Measurements from ENCODE around the gene HIP1. TPM values are rescaled to one million over a fixed set of nuclear protein-coding genes. Genes with fewer than 3 reads are reported as not detected.
A peak's percentile ranks its signal among the peaks of the same experiment; 100 is the strongest.

HIP1 gene
- total RNA-seq, 1 donor from 2014 or later, result 39.2 TPM

DNA sequence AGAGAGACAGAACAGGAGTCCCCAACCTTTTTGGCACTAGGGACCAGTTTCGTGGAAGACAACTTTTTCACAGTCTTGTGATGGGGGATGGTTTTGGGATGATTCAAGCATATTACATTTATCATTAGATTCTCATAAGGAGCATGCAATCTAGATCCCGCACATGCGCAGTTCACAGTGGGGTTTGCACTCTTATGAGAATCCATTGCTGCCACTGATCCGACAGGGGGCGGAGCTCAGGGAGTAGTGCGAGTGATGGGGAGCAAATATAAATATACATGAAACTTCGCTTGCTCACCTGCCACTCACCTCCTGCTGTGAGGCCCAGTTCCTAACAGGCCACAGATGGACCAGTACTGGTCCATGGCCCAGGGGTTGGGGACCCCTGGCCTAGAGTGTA, 19.1 kb upstream of the HIP1 start:
- no peaks in the 10 kb centered on the region for H3K79me2 ChIP-seq (ENCODE audit: low read depth)
- no peak overlapping the region for H2AFZ ChIP-seq (replicated peaks)
- no peaks in the 10 kb centered on the region for H3K27me3 ChIP-seq
- no peak overlapping the region for H3K27ac ChIP-seq
- no peak for TF ChIP-seq EZH2 (IDR thresholded peaks at IDR 0.05)
- no peak for TF ChIP-seq EZH2phosphoT487 (IDR thresholded peaks at IDR 0.05)
- TF ChIP-seq, protein P1, sequence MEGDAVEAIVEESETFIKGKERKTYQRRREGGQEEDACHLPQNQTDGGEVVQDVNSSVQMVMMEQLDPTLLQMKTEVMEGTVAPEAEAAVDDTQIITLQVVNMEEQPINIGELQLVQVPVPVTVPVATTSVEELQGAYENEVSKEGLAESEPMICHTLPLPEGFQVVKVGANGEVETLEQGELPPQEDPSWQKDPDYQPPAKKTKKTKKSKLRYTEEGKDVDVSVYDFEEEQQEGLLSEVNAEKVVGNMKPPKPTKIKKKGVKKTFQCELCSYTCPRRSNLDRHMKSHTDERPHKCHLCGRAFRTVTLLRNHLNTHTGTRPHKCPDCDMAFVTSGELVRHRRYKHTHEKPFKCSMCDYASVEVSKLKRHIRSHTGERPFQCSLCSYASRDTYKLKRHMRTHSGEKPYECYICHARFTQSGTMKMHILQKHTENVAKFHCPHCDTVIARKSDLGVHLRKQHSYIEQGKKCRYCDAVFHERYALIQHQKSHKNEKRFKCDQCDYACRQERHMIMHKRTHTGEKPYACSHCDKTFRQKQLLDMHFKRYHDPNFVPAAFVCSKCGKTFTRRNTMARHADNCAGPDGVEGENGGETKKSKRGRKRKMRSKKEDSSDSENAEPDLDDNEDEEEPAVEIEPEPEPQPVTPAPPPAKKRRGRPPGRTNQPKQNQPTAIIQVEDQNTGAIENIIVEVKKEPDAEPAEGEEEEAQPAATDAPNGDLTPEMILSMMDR (IDR thresholded peaks at IDR 0.05), result no peak
- H3K9ac ChIP-seq, result no peak overlapping the region
- H3F3A ChIP-seq (ENCODE audit: low read depth), result no peaks in the 10 kb centered on the region
- no peaks in the 10 kb centered on the region for H3K36me3 ChIP-seq
- Mint-ChIP-seq H3K4me3 (peak overlapping the region; percentile 46), H3K9me3 (no peaks in the 10 kb centered on the region), H3K27me3 (ENCODE audit: insufficient read depth, low read depth) (peaks cover 7% of the 10 kb centered on the region), H3K4me1 (peaks cover 9% of the 10 kb centered on the region), H3K36me3 (no peaks in the 10 kb centered on the region), H3K27ac (no peak overlapping the region)
- H3K4me1 ChIP-seq, result no peaks in the 10 kb centered on the region
- no peaks in the 10 kb centered on the region for H4K20me1 ChIP-seq (ENCODE audit: low read depth)
- H3K4me2 ChIP-seq, result no peak overlapping the region
- no peak overlapping the region for H3K4me3 ChIP-seq
- no peaks in the 10 kb centered on the region for H3K9me3 ChIP-seq (ENCODE audit: low read depth)
- no peak for DNase-seq (ENCODE audit: low spot score)

DNA sequence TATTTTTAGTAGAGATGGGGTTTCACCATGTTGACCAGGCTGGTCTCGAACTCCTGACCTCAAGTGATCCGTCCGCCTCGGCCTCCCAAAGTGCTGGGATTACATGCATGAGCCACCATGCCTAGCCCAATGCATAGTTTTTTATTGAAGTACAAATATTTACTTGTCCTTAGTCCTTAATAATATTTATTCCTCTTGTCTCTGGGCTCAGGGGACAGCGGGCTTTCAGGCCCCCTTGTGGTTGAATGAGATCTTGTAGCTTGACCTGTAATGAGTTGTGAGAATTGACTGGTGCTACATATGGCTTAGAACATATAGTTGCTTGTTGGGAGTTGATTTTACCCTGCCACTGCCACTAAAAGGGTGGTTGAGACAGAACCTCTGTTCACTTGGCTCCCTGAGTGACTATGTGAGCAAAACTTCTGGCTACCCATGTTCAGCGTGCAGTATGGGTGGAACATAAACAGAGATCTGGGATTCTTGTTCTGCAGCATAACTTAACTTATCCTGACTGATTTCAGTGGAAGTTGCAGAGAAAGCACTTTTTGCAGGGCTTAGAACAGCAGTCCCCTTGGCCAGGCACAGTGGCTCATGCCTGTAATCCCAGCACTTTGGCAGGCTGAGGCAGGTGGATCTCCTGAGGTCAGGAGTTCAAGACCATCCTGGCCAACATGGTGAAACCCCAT, 18.4 kb upstream of the HIP1 start:
- Mint-ChIP-seq H3K27ac (no peak overlapping the region), H3K36me3 (no peaks in the 10 kb centered on the region), H3K4me3 (no peak overlapping the region), H3K27me3 (ENCODE audit: insufficient read depth, low read depth) (peaks cover 7% of the 10 kb centered on the region), H3K4me1 (peaks cover 6% of the 10 kb centered on the region), H3K9me3 (no peaks in the 10 kb centered on the region)
- no peak overlapping the region for H3K9ac ChIP-seq
- DNase-seq (ENCODE audit: low spot score), result peak; percentile 31
- H3K27me3 ChIP-seq, result no peaks in the 10 kb centered on the region
- H2AFZ ChIP-seq (replicated peaks), result no peak overlapping the region
- H3K27ac ChIP-seq, result no peak overlapping the region
- no peak overlapping the region for H3K4me2 ChIP-seq
- no peaks in the 10 kb centered on the region for H3F3A ChIP-seq (ENCODE audit: low read depth)
- H3K79me2 ChIP-seq (ENCODE audit: low read depth), result no peaks in the 10 kb centered on the region
- H3K4me1 ChIP-seq, result no peaks in the 10 kb centered on the region
- TF ChIP-seq, protein P1 (IDR thresholded peaks at IDR 0.05), result peak; percentile 49
- no peak for TF ChIP-seq EZH2 (IDR thresholded peaks at IDR 0.05)
- TF ChIP-seq EZH2phosphoT487 (IDR thresholded peaks at IDR 0.05), result no peak
- H4K20me1 ChIP-seq (ENCODE audit: low read depth), result no peaks in the 10 kb centered on the region
- no peaks in the 10 kb centered on the region for H3K36me3 ChIP-seq
- H3K4me3 ChIP-seq, result no peak overlapping the region
- no peaks in the 10 kb centered on the region for H3K9me3 ChIP-seq (ENCODE audit: low read depth)

DNA sequence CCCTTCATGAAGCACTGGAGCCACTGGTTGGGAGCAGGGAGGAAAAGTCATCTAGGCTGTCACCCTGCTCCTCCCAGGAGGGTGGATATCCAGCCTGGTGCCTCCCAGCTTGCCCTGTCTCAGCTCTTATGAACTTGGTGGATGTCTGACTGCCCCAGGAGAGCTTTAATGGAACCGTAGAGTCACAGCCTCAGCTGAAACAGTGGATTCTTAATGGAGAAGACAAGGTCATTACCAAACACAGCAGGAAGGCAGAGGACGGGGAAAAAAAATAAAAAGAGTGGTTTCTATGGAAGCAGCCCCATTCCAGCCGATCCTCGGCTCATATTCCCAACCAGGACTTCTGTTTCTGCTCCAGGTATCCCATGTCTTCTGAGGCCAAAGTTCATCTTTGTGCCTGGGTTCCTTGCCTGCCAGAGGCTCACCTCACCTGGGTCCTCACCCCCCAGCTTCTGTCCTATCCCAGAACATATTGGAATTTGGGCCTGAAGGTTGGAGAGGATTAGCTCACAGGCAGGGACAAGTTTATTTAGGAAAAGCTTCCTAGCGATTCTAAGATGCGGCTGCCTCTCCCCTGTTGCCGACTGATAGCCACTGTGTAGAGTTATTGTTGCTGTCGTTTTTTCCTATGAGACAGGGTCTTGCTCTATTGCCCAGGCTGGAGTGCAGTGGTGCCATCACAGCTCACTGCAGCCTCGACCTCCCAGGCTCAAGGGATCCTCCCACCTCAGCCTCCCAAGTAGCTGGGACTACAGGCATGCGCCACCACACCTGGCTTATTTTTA, 17.7 kb upstream of the HIP1 start:
- Mint-ChIP-seq H3K9me3 (no peaks in the 10 kb centered on the region), H3K27ac (no peak overlapping the region), H3K27me3 (ENCODE audit: insufficient read depth, low read depth) (peaks cover 7% of the 10 kb centered on the region), H3K4me1 (peaks cover 6% of the 10 kb centered on the region), H3K36me3 (no peaks in the 10 kb centered on the region), H3K4me3 (no peak overlapping the region)
- no peak overlapping the region for H2AFZ ChIP-seq (replicated peaks)
- no peak overlapping the region for H3K4me2 ChIP-seq
- H3K27me3 ChIP-seq, result no peaks in the 10 kb centered on the region
- no peak overlapping the region for H3K9ac ChIP-seq
- no peaks in the 10 kb centered on the region for H3K36me3 ChIP-seq
- DNase-seq (ENCODE audit: low spot score), result no peak
- H3K79me2 ChIP-seq (ENCODE audit: low read depth), result no peaks in the 10 kb centered on the region
- TF ChIP-seq EZH2phosphoT487 (IDR thresholded peaks at IDR 0.05) (no peak), EZH2 (IDR thresholded peaks at IDR 0.05) (no peak)
- TF ChIP-seq, protein P1 (IDR thresholded peaks at IDR 0.05), result no peak
- no peaks in the 10 kb centered on the region for H3K4me1 ChIP-seq
- H4K20me1 ChIP-seq (ENCODE audit: low read depth), result no peaks in the 10 kb centered on the region
- H3K9me3 ChIP-seq (ENCODE audit: low read depth), result no peaks in the 10 kb centered on the region
- H3K4me3 ChIP-seq, result no peak overlapping the region
- no peak overlapping the region for H3K27ac ChIP-seq
- no peaks in the 10 kb centered on the region for H3F3A ChIP-seq (ENCODE audit: low read depth)
